Activated CD8-positive, alpha-beta memory T cell treated with anti-CD3 and anti-CD28 coated beads for 24 hours (primary cell): ENCODE results near the gene MAST4.

Experiments used
- DNase-seq: peaks from one replicate; pipeline ENCODE4 v3.0.0-alpha.2; 2020

The MAST4 gene

DNA sequence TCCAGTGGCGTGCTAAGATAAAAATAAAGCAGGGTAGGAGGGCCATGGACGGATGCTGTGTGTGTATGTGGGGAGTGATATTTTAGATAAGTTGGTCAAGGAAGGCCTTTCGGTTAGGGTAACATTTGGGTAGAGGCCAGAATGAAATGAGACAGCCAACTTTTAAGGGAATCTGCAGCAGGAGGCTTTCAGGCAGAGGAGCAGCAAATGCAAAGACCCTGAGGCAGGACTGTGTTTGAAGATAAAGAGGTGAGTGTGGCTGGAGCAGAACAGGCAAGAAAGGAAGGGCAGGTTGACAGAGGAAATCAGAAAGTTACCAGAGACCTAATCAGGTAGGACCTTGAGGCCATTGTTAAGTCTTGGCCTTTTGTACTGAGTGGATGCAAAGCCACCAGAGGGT is 106.2 kb downstream of the MAST4 start:
- no peak for DNase-seq

DNA sequence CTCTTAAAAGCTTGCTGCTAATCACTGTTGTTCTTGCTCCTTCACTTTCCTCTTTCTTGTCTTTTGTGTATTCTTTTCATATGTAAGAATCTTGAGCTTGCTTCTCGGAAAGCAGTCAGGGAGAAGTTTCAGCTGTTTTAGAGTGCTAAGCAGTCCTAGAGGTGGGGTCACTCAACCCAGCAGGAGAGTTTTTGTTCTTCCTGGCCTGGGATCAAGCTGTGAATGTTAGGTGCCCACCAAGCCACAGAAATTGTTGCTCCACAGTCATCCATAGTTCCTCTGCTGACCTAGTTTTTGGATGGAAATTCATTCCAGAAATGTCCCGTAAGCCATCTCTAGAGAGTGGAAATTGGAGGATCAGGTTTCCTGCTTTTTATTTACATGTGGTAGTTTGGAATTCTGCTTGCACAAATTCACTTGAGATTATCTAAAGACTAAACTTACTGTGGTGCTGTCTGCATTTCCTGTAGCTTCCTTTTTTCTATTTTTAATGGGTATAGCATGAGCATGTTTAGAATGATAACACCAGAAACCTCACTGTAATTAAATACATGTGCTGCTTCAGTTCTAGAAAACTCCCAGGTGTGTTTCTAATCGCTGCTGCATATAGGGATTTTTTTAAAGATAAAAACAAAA is 108.7 kb downstream of the MAST4 start:
- DNase-seq: no peak

GRCh38 chr5:66708368-66708767 is 112.2 kb downstream of the MAST4 start:
- no peak for DNase-seq

DNA sequence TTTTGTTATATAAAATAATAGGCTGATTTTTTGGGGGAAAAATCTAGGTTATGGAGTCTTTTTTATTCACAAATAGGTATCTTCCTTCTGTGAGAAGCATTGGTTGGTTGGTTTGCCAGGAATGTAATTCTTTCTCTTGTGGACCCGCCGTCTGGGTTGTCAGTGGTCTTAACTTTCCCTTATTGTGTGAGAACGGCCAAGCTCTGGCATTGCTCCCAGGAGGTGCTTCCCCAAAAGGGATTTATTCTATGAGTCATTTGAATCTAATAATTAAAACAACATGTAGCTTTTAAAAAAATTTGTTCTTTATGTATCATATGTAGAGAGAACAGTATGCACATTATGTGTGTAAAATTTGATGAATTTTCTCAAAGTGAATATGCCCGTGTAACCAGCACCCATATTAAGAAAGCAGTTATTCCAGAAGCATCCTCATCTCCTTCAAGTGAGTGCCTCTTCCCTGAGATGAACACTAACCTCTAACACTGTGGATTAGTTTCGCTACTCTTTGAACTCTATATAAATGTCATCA is 114.4 kb downstream of the MAST4 start:
- DNase-seq: no peak

- DNase-seq: no peak
Measured at GRCh38 chr5:66713998-66714397, 117.8 kb downstream of the MAST4 start.

- no peak for DNase-seq
Measured at GRCh38 chr5:66717455-66718373, 121.5 kb downstream of the MAST4 start.

- no peak for DNase-seq
Measured at GRCh38 chr5:66718374-66719002, 122.3 kb downstream of the MAST4 start.

DNA sequence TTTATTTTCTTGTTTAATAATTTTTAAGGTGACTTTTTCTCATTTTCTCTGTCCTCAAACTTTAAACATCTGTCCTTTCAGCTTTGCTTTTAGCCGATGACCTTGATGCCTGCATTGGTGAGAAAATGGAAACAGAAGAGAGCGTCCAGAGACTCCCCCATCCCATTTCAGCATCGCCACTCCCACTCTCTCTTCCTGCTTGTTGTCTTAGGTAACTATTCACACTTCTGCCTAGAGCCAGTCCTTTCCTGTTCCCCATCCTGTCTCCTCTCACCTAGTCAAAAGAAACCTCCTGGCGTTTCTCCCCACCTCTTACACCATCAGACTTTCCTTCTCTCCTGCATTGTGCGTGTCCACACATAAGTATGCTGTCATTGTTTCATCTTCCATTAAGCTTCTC is 124.6 kb downstream of the MAST4 start:
- no peak for DNase-seq

DNA sequence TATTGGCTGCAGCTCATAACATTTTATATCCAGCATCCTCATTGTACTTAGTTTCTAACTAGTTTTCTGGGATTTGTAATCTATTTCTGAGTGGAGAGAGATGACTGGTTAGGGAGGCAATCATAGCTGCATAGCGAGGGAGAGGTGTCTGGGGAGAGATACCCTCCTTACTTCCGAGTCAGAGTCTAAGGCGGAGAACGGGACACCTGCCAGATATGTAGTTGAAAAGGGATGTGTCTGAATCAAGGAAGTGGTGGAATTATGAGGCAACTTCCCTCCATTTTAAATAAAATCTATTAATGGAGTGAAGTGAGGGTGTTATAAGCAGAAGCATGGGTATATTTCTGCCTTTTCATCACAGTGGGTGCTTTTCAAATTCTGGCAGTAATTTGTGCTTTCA is 126.5 kb downstream of the MAST4 start:
- DNase-seq: no peak

DNA sequence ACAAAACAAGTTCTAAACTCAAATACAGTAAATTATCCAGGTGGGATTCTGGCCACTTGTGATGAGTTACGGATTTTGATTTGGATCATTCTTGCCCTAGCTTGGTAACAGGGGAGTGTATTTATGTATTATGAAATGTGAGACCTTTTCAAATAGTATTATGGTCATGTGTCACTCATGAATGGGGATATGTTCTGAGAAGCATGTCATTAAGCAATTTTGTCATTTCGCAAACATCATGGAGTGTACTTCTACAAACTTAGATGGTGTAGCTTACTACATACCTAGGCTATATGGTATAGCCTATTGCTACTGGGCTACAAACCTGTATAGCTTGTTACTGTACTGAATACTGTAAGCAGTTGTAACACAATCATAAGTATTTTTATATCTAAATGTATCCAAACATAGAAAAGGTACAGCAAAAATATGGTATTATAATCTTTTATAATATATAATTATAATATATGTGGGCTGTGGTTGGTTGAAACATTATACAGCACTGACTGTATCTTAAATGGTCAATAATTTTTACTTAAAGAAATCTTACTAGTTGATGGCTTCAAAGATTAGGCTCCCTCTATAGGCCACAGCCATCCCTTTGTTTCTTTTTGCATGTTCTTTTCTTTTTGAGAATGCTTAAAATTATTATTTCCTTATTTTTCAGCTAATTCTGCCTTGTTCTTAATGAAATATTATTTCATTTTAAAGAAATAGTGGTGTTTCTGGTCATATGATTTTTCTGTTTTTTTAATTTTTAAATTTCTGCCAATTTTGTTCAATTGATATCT is 128.4 kb downstream of the MAST4 start:
- DNase-seq: no peak

DNA sequence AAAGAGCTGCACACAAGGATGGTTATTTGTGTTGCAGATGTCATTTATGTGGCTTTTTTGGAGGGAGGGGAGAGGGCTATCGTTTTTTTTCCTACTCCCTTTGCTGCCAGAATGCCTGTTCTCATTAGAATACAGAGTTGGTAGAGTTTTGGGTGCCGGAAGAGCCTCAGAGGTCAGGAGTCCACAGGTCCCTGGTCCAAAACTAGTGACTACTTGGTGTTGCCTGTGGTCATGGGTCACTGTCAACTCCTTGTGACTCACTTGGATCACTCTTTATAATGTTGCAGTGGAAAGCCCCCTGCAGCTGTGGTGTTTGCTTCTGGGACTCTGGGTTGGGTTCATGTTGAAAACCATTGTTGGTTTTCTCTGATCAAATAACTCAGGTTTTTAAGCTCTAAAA is 131.4 kb downstream of the MAST4 start:
- DNase-seq: no peak

DNA sequence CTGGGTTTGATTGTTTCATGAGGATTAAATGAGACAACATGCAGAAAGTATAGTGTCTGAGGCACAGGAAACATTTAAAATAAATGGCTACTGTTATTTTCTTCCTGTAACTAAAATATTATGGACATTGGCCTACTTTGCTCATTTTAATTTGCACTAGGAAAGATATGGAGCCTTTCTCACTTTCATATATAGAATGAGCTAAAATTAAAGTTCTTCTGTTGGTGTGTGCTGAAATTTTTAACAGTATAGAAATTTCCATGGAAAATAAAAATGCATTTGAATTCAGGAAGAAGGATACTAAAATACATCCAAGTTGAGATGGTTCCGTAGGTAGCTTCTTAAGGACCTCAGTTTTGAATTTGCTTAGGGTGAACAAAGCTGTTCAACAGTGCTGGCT is 131.9 kb downstream of the MAST4 start:
- no peak for DNase-seq

- DNase-seq: no peak
Measured at GRCh38 chr5:66737096-66737495, 140.9 kb downstream of the MAST4 start.

GRCh38 chr5:66738136-66738535 is 141.9 kb downstream of the MAST4 start:
- DNase-seq: no peak

- DNase-seq: no peak
Measured at GRCh38 chr5:66739021-66739420, 142.8 kb downstream of the MAST4 start.

DNA sequence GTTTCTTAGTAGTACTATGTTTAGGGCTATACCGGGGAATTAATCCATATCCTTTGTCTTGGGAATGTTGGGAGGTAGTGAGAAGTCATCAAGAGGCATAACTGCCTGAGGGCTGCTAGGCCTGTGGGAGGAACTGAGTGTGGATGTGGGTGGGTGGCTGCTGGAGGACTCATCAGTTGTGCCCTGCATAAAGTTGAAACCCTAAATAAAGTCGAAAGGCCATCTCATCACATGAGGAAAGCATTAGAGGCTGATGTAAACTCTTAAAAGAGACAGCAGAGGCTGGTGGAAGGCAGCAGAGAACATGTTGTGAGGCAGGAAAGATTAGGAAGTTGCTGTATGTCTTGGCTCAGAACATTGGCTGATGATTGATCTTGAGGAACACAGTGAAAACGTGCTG is 143.8 kb downstream of the MAST4 start:
- no peak for DNase-seq

DNA sequence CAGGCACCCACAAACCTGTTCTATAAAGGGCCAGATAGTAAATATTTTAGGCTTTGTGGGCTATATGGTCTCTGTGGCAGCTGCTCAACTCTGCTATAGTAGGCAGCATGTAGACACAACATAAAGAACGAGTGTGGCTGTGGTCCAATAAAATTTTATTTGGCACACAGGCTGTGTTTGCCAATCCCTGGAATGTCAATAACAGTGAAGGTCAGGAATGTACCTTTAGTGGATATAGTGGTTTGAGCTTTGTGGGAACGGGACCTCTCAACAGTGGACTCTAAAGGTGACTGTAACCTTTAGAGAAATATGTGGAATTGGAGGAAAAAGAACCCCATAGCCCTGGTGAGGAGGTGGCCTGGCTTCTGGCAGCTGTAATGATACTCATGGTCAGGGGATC is 145.2 kb downstream of the MAST4 start:
- no peak for DNase-seq

DNA sequence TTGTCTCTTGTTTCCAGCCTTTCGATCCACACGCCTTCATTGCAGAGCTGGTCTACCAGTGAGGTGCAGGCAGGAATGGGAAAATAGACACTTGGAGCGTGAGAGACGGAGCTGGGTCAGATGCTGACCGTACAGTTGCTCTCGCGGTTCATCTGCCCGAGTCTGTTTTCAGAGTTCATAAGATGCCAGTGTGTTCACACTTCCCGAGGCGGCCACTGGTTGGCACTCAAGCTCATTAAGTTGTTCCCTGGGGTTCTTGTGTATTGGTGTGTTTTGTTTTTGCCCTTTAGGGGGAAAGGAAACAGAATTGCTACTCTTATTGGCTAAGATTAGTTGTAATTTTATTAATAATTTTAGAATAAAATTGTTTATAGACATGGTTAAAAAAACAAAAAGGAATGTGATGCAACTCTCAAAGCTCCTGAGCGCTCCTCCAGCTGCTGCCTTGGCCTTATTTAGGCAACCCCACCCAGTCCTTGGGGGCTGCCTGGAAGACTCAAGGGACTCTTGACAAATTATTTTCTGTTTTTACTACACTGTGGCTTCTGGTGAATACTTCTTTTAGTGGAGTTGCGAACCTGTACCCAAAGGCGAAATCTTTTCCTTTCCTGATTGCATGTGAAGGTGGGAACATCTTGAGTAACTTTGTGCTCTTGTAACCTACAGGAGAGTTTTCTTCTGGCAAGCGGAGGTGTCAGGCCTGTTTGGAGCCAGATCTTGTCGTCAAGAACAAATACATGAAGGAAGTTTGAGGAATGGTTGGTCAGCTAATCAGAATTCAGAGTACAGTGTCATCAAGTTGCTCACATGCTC is 146.1 kb downstream of the MAST4 start:
- no peak for DNase-seq

- DNase-seq: no peak
Measured at GRCh38 chr5:66742896-66743247, 146.7 kb downstream of the MAST4 start.

GRCh38 chr5:66743344-66743743 is 147.2 kb downstream of the MAST4 start:
- DNase-seq: no peak

- DNase-seq: no peak
Measured at GRCh38 chr5:66744040-66744439, 147.8 kb downstream of the MAST4 start.

DNA sequence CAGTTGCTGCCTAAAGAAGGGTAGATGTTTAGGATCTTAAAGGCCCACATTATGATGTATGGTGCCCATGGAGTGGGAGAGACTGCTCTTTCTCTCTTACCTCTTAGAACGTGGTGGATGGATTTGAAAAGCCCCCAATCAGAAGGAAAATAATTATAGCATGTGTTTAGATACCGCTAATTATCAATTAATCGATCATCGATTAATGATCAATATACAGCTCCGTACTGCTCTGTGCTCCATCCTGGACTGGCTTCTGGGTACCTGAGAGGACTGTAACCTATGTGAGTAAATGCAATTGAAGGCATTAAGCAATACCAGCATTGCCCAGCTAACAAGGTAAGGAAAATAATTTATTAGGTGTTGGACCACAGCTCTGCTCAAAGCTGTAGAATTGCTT is 149.1 kb downstream of the MAST4 start:
- no peak for DNase-seq
